GM21825 (cell line): ENCODE measurements around the gene TIFAB.

Experiments used
- ATAC-seq: cut with Tn5 transposase; IDR thresholded peaks from one replicate; pipeline ENCODE4 v1.9.1; 2021; ENCODE audit warnings: mild to moderate bottlenecking, moderate library complexity; ENCODE audit not compliant: unreplicated experiment

The TIFAB gene

GRCh38 chr5:135482381-135482933, 30.3 kb upstream of the TIFAB start:
- no peak for ATAC-seq

- no peak for ATAC-seq
These were observed 29.8 kb upstream of the TIFAB start for GRCh38 chr5:135481909-135482311.

GRCh38 chr5:135481387-135481786, 29.2 kb upstream of the TIFAB start:
- ATAC-seq, result no peak

- ATAC-seq, result no peak
These were observed 28.4 kb upstream of the TIFAB start for GRCh38 chr5:135480511-135480910.

- ATAC-seq, result no peak
These were observed 26.8 kb upstream of the TIFAB start for GRCh38 chr5:135478938-135479337.

GRCh38 chr5:135477613-135478066, 25.5 kb upstream of the TIFAB start:
- ATAC-seq, result no peak

- no peak for ATAC-seq
These were observed 24.7 kb upstream of the TIFAB start for GRCh38 chr5:135476615-135477581.

GRCh38 chr5:135473956-135474670, 22.0 kb upstream of the TIFAB start:
- ATAC-seq, result no peak

GRCh38 chr5:135472141-135472540, 20.0 kb upstream of the TIFAB start:
- ATAC-seq, result no peak

GRCh38 chr5:135471726-135472125, 19.6 kb upstream of the TIFAB start:
- no peak for ATAC-seq

GRCh38 chr5:135469911-135470310, 17.8 kb upstream of the TIFAB start:
- no peak for ATAC-seq

GRCh38 chr5:135468541-135468940, 16.4 kb upstream of the TIFAB start:
- ATAC-seq, result no peak

GRCh38 chr5:135467871-135468485, 15.8 kb upstream of the TIFAB start:
- ATAC-seq, result no peak

GRCh38 chr5:135467051-135467625, 15.0 kb upstream of the TIFAB start:
- ATAC-seq, result no peak

- ATAC-seq, result peak; percentile 58
These were observed 14.3 kb upstream of the TIFAB start for GRCh38 chr5:135466178-135467050.

- no peak for ATAC-seq
These were observed 13.4 kb upstream of the TIFAB start for GRCh38 chr5:135465391-135466122.

GRCh38 chr5:135462304-135462703, 10.2 kb upstream of the TIFAB start:
- no peak for ATAC-seq

- ATAC-seq, result no peak
These were observed 9.5 kb upstream of the TIFAB start for GRCh38 chr5:135461481-135462151.
